Prostate gland (tissue), 2 donors: ENCODE measurements around the gene PLXNB3.

Experiments
- POLR2AphosphoS5 ChIP-seq: sonication (generic); formaldehyde crosslinking; IDR thresholded peaks from one replicate; pipeline ENCODE4 v1.6.1; 2017; ENCODE audit warnings: antibody characterized with exemption
- TF ChIP-seq, protein P1 (sequence below), 4 experiments: fragments of 200-600 bp in 2 of 4; fragments of 450-650 bp in 2 of 4; sonication (generic) in 2 of 4; IDR thresholded peaks; 1 replicate in 3 of 4; 2 replicates in 1 of 4; pipeline ENCODE4 v1.5.1; 2016 to 2019; ENCODE audit warnings: antibody characterized with exemption in 4 of 4, mild to moderate bottlenecking in 2 of 4, moderate library complexity in 2 of 4

DNA sequence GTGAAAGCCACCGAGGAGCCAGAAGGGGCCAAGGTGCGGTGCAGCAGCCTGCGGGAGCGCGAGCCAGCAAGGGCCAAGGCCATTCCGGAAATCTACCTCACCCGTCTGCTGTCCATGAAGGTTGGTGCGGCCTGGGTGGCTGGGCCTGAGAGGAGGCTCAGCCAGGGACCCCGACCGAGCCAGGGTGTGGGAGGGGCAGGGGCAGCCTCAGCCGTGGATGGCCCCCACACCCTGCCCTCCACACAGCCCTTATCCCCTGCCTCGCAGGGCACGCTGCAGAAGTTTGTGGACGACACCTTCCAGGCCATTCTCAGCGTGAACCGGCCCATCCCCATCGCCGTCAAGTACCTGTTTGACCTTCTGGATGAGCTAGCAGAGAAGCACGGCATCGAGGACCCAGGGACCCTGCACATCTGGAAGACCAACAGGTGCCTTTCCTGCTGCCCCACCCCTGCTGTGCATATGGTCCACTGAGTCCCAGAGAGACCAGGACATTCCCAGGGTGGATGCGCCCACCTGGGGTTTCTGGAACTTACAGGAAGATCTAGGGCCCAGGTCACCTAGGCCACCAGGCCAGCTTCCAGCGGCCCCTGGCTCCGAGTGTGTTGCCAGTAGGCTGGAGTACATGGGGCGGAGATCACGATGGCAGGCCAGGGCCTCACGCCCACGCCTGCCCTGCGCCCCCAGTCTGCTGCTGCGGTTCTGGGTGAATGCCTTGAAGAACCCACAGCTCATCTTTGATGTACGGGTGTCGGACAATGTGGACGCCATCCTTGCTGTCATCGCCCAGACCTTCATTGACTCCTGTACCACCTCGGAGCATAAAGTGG lies 13.4 kb downstream of the PLXNB3 start:
- no peak for TF ChIP-seq POLR2AphosphoS5
- TF ChIP-seq, protein P1, sequence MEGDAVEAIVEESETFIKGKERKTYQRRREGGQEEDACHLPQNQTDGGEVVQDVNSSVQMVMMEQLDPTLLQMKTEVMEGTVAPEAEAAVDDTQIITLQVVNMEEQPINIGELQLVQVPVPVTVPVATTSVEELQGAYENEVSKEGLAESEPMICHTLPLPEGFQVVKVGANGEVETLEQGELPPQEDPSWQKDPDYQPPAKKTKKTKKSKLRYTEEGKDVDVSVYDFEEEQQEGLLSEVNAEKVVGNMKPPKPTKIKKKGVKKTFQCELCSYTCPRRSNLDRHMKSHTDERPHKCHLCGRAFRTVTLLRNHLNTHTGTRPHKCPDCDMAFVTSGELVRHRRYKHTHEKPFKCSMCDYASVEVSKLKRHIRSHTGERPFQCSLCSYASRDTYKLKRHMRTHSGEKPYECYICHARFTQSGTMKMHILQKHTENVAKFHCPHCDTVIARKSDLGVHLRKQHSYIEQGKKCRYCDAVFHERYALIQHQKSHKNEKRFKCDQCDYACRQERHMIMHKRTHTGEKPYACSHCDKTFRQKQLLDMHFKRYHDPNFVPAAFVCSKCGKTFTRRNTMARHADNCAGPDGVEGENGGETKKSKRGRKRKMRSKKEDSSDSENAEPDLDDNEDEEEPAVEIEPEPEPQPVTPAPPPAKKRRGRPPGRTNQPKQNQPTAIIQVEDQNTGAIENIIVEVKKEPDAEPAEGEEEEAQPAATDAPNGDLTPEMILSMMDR (IDR thresholded peaks at IDR 0.05) = no peak
